Measurements from ENCODE around the gene SAP30.

Gene SAP30

DNA sequence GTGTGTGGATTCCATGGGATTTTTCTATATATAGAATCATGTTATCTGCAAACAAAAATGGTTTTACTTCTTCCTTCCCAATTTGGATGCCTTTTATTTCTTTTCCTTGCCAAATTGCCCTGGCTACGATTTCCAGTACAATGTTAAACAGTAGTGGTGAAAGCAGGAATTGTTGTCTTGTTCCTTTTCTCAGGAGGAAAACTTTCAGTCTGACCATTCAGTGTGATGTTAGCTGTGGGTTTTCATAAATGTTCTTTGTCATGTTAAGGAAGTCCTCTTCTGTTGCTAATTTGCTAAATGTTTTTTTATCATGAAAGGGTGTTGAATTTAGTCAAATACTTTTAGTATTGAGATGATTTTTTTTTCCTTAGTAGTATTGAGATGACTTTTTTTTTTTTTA, 10.9 kb downstream of the SAP30 start:
- no peak overlapping the region for H3K27ac Mint-ChIP-seq
- no peak overlapping the region for H3K4me3 Mint-ChIP-seq
- peaks cover 4% of the 10 kb centered on the region for H3K36me3 Mint-ChIP-seq
- CTCF ChIA-PET, result interaction anchor here (1.4 kb wide), 1 partner anchor 35 kb away, joined by 3 read pairs; no protein-coding TSS in a partner anchor
- H3K9me3 Mint-ChIP-seq, result no peaks in the 10 kb centered on the region
- no peak for DNase-seq
- peaks cover 4% of the 10 kb centered on the region for H3K27me3 Mint-ChIP-seq
- H3K4me1 Mint-ChIP-seq, result no peaks in the 10 kb centered on the region

DNA sequence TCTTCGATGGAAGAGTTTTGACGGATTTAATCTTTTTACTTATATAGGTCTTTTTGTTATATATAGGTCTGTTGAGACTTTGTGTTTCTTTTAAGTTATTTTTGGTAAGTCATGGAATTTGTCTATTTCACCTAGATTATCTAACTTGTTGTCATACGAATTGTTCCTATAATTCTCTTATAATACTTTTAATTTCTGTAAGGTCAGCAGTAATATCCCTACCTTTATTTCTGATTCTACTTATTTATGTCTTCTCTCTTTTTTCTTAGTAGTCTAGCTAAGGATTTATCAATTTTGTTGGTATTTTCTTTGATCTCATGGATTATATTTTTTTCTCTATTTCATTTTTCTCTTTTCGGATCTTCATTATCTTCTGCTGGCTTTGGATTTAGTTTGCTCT, 11.6 kb downstream of the SAP30 start:
- Mint-ChIP-seq H3K27me3 (peaks cover 9% of the 10 kb centered on the region), H3K27ac (no peak overlapping the region), H3K4me1 (no peaks in the 10 kb centered on the region), H3K4me3 (no peak overlapping the region), H3K9me3 (no peaks in the 10 kb centered on the region), H3K36me3 (peaks cover 4% of the 10 kb centered on the region)
- no peak for DNase-seq
- CTCF ChIA-PET, result interaction anchor here (1.4 kb wide), 1 partner anchor 34 kb away, joined by 3 read pairs; no protein-coding TSS in a partner anchor

DNA sequence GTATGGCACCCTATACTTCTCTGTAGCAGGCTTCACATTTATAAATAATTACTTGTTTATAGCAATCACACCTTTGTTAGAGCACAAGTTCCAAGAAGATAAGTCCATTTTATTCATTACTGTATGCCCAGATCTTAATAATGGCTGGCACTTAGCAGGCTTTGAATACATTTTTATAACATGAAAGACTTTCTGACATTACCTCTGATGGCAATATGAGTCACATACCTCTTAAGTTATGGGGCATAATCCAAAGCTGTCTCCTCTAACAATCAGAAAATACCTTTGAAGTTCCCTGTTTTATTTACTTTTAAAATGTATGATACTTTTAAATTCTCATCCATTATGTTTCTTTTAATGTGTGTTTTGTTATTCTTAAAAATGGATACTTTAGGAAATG, 16.0 kb downstream of the SAP30 start:
- peaks cover 16% of the 10 kb centered on the region for H3K27me3 Mint-ChIP-seq
- H3K4me3 Mint-ChIP-seq, result no peak overlapping the region
- H3K27ac Mint-ChIP-seq, result no peak overlapping the region
- no peaks in the 10 kb centered on the region for H3K4me1 Mint-ChIP-seq
- no peaks in the 10 kb centered on the region for H3K9me3 Mint-ChIP-seq
- H3K36me3 Mint-ChIP-seq, result no peaks in the 10 kb centered on the region
- CTCF ChIA-PET, result no interaction called here
- DNase-seq, result no peak

DNA sequence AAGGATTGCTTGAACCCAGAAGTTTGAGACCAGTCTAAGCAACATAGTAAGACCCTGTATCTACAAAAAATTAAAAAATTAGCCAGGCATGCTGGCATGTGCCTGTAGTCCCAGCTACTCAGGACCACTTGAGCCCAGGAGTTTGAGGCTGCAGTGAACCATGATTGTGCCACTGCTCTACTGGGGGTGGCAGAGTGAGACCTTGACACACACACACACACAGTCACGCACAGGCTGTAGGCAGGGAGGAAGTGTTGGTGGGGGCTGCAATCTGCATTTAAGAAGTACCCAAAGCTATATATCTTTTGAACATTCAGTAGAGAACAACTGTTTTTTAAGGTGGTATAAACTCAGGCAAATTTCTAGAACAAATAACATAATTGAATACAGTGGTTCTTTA, 20.9 kb downstream of the SAP30 start:
- peaks cover 21% of the 10 kb centered on the region for H3K27me3 Mint-ChIP-seq
- H3K4me1 Mint-ChIP-seq, result no peaks in the 10 kb centered on the region

DNA sequence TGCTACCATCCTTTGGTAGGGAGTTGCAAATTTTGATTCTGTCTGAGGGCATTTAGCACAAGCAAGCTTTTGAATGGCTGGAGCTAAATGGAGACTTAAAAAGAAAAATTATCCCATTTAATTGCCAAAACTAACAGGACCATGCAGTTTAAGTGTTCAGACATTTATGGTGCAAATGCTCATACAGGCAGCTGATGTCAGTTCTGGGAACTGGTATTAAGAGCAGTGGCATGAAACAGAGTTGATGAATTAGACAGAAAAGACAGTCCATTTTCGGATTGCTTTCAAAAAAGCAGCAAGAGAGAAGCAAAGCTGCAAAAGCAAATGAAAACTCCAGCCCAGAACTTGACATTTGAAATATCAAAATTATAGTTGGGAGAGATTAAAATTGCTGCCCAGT, 26.9 kb downstream of the SAP30 start:
- Mint-ChIP-seq H3K4me3 (no peak overlapping the region), H3K4me1 (no peaks in the 10 kb centered on the region), H3K27ac (no peak overlapping the region), H3K36me3 (peaks cover 2% of the 10 kb centered on the region), H3K9me3 (no peaks in the 10 kb centered on the region), H3K27me3 (peaks cover 4% of the 10 kb centered on the region)
- no peak for DNase-seq
- CTCF ChIA-PET, result interaction anchor here (2.0 kb wide), 1 partner anchor 96 kb away, joined by 5 read pairs; no protein-coding TSS in a partner anchor

More for the DNA sequence above, 20.9 kb downstream of the SAP30 start:
- CTCF ChIA-PET, result interaction anchor here (0.6 kb wide), 1 partner anchor 271 kb away, joined by 3 read pairs; no protein-coding TSS in a partner anchor
- no peak for DNase-seq
- Mint-ChIP-seq H3K27ac (no peak overlapping the region), H3K9me3 (no peaks in the 10 kb centered on the region), H3K4me3 (no peak overlapping the region), H3K36me3 (peaks cover 4% of the 10 kb centered on the region)

DNA sequence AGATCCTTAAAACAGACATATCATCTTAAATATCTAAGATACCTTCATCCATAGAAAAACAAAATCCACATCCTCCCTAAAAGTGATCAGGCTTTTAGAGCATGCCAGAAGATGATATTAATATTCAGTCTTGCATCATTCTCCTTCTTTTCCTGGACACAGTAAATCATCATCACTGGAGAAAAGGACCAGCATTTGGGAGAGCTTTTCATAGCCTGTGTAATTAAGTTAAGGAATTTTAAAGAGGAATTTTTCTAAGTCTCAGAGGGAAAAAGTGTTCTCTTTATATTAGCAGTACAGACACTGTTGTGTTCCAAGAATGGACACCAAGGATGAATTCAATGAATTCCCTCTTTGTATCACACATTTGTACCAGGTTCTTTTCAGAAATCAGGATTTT, 27.5 kb downstream of the SAP30 start:
- Mint-ChIP-seq H3K27ac (no peak overlapping the region), H3K27me3 (peaks cover 4% of the 10 kb centered on the region), H3K9me3 (no peaks in the 10 kb centered on the region), H3K4me1 (no peaks in the 10 kb centered on the region), H3K4me3 (no peak overlapping the region), H3K36me3 (peaks cover 2% of the 10 kb centered on the region)
- DNase-seq, result no peak
- CTCF ChIA-PET, result interaction anchor here (2.0 kb wide), 1 partner anchor 97 kb away, joined by 5 read pairs; no protein-coding TSS in a partner anchor

DNA sequence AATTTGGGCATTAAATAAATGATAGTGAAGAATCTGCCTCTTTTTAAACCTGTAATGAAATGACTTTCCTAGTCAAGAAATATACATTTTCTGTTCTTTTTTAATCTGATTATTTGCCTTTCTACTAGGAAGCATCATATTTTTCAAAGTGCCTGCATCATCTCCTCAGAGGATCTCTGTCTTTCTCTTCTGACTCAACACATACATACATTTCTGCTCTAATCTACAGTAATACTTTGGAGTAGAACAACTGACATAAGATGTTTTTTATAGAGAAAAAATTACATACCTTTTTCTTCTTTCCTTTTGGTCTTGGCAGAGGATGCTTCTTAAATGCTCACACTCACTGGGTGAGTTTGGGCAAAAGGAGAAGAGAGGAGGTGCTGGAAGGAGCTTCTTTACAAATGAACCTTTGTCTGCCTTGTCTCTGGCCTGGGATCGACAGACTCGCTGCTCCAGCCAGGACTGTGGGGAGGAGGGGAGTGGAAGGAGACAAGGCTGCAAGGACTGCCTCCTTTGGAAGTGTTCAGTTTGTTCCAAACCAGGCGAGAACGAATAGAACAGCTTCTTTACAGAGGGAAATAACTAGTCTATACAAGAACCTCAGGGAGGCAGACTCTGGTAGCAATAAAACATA, 28.1 kb downstream of the SAP30 start, which contains the start of gene SCRG1:
Gene SCRG1, minus strand, starts transcription at position 338 of the 637 bp plus-strand sequence. CDS start 7,702 bp downstream, outside the sequence.
- Mint-ChIP-seq H3K4me3 (no peak within 1 kb of the TSS), H3K36me3 (peaks cover 2% of the 10 kb centered on the region), H3K9me3 (no peaks in the 10 kb centered on the region), H3K4me1 (no peaks in the 10 kb centered on the region), H3K27ac (no peak within 1 kb of the TSS), H3K27me3 (peaks cover 4% of the 10 kb centered on the region)
- CTCF ChIA-PET, result interaction anchor here (0.7 to 2.0 kb wide), 2 partner anchors 43 to 98 kb away, joined by 3 to 5 read pairs; no protein-coding TSS in a partner anchor
- DNase-seq, result no peak

DNA sequence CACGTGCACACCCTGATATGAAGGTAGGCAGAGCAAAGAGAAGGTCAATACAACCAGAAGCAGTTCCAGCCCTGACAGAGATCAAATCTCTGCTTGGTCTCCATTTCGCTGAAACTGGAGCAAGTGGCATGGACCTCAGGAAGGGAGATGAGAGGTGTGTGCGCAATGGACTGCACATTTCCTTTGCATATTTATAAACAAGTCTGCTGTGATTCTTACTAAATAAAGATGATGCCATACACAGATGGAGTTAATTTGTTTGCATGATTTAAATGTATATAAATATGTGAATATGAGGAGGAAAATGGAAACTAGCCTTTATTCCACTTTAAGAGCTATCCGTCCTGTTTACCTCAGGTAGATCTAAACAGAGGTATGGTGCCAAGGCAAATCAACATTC, 30.3 kb downstream of the SAP30 start:
- Mint-ChIP-seq H3K36me3 (no peaks in the 10 kb centered on the region), H3K4me1 (peaks cover 6% of the 10 kb centered on the region), H3K27me3 (peaks cover 2% of the 10 kb centered on the region), H3K27ac (no peak overlapping the region), H3K4me3 (no peak overlapping the region), H3K9me3 (no peaks in the 10 kb centered on the region)
- CTCF ChIA-PET, result no interaction called here
- DNase-seq, result no peak

DNA sequence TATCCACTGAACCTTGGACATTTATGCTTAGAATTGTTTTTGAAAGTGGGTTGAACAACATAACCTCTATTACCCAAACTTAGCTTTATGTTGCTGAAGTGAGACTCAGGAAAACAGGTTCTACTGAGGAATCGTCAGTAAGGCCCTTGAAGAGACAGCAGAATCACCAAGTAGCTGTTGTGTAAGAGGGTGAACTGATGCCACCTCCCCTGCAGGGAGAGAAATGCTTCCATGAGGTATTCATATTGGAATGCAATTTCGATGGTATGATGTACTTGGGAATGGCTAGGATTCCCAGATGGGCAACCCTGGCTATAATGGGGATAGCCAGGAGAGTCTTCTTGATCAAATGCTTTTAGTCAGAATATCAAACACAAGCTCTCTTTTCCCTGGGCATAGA, 32.3 kb downstream of the SAP30 start:
- no peak for DNase-seq
- Mint-ChIP-seq H3K4me3 (no peak overlapping the region), H3K36me3 (no peaks in the 10 kb centered on the region), H3K27me3 (no peaks in the 10 kb centered on the region), H3K9me3 (no peaks in the 10 kb centered on the region), H3K4me1 (peaks cover 7% of the 10 kb centered on the region), H3K27ac (no peak overlapping the region)
- CTCF ChIA-PET, result interaction anchor here (1.2 to 1.5 kb wide), 2 partner anchors 10 to 101 kb away, joined by 3 to 7 read pairs; no protein-coding TSS in a partner anchor

DNA sequence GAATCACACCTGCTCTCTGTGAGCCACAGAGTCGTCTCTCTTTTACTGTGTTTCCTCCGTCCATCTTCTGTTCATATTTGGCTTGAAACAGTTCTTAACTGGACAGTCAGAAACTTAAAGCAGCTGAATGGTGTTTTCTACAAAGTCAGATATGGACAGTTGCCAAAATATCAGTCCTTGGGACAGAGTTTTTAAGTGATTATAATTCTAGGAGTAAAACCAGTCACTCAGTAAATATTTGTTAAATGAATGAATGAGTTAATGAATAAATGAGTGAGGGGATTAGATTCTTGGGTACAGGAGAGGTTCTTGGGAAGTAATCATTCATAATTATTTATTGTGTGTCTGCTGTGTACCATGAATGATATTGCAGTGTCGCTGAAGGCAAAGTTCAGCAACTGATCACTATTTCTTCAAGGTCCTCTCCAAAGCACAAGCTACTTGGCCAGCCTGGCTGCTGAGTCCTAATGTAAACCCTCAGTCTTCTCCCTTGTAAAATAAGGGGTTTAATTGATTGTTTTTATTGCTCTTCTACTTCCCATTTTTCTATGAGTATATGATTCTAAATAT, 33.6 kb downstream of the SAP30 start:
- no peaks in the 10 kb centered on the region for H3K36me3 Mint-ChIP-seq
- CTCF ChIA-PET, result interaction anchor here (1.0 to 1.1 kb wide), 2 partner anchors 85 to 102 kb away, joined by 3 to 4 read pairs; no protein-coding TSS in a partner anchor
- no peaks in the 10 kb centered on the region for H3K9me3 Mint-ChIP-seq
- H3K4me3 Mint-ChIP-seq, result no peak overlapping the region
- H3K4me1 Mint-ChIP-seq, result peaks cover 7% of the 10 kb centered on the region
- DNase-seq, result no peak
- H3K27ac Mint-ChIP-seq, result no peak overlapping the region
- H3K27me3 Mint-ChIP-seq, result no peaks in the 10 kb centered on the region

DNA sequence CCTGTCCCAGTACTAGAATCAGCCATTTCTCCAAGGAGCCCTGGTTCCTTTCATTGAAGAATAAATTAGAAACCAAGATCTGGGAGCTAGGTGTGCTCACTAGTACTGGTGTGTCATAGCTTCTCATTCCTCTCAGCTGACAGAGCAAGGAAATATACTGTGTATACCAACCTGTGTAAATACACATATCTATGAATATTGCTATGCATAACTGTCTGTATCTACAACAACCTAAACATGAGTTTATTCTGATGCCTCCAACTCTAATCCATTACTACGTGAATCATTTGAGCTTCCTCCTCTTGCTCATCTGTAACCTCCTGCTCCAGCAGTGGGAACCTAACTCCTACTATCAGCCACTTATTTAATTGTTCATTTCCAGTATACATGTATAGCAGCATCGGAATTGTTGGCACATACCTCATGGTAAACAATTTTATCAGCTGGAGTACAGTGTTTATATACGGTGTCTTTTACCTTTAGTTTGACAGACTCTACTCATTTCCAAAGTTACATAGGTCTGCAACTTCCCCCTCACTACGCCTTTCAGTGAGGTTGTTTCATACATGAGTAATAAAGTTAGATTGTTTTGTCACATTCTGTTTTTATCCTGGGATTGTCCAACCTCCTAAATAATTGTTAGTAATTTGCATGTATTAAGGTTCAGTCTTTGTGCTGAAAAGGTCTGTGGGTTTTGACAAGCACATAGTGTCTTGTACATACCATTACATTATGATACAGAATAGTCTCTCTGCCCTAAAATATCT, 35.3 kb downstream of the SAP30 start:
- CTCF ChIA-PET, result interaction anchor here (0.8 to 1.1 kb wide), 3 partner anchors 12 to 87 kb away, joined by 3 to 5 read pairs (median 4); no protein-coding TSS in a partner anchor
- no peak for DNase-seq
- no peak overlapping the region for H3K27ac Mint-ChIP-seq
- no peak overlapping the region for H3K4me3 Mint-ChIP-seq
- no peaks in the 10 kb centered on the region for H3K9me3 Mint-ChIP-seq
- H3K36me3 Mint-ChIP-seq, result no peaks in the 10 kb centered on the region
- H3K4me1 Mint-ChIP-seq, result peaks cover 7% of the 10 kb centered on the region
- no peaks in the 10 kb centered on the region for H3K27me3 Mint-ChIP-seq

DNA sequence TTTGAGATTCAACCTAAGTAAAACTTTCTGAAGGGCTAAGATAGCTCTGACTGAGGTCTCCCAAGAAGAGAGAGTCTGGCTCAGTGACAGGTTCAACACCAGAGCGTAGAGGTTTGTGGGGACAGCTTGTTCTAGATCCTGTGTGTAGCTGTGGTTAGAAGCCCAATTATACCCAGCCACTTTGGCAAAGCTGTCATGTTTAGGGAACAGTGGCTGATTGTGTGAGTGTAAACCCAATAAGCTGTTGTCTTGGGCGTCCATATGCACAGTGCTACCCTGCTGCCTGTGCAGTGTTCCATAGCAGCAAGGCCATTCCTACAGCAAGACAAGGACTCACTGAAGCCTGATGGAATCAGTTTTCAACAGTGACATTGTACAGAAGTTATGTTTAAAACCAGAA, 39.3 kb downstream of the SAP30 start:
- H3K9me3 Mint-ChIP-seq, result no peaks in the 10 kb centered on the region
- H3K4me1 Mint-ChIP-seq, result peaks cover 7% of the 10 kb centered on the region
- H3K27me3 Mint-ChIP-seq, result peaks cover 15% of the 10 kb centered on the region
- CTCF ChIA-PET, result interaction anchor here (1.1 to 1.2 kb wide), 4 partner anchors 11 to 109 kb away, joined by 3 to 6 read pairs (median 4); no protein-coding TSS in a partner anchor
- no peaks in the 10 kb centered on the region for H3K36me3 Mint-ChIP-seq
- H3K4me3 Mint-ChIP-seq, result no peak overlapping the region
- H3K27ac Mint-ChIP-seq, result no peak overlapping the region
- no peak for DNase-seq

DNA sequence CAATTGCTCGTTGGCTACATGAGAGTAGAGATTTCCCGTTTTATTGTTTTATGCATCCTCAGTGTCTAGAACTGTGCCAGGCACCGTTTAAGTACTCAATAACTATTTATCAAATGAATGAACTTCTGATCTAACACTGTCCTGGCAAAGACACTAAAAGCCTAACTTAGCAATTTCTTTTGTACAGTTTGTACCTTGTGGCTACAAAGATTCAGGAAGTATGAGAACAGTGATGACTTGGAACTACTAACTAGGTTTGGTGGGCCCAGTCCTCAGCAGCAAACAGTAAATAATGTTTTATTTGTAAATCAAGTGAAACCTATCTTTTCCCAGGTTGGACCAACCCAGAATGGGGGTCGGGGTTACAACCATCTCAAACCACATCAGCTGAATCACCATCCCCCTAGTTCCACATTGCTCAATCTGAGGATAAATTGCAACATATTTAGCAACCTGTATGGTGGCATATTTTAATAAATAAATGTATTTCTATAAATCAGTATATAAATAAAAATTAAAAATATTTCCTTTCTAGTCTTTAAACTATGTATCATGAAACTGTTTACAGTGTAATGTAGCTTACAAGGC, 40.4 kb downstream of the SAP30 start:
- H3K27ac Mint-ChIP-seq, result no peak overlapping the region
- H3K9me3 Mint-ChIP-seq, result no peaks in the 10 kb centered on the region
- peaks cover 15% of the 10 kb centered on the region for H3K27me3 Mint-ChIP-seq
- no peak for DNase-seq
- no peak overlapping the region for H3K4me3 Mint-ChIP-seq
- no peaks in the 10 kb centered on the region for H3K36me3 Mint-ChIP-seq
- CTCF ChIA-PET, result interaction anchor here (0.6 to 8.4 kb wide), 5 partner anchors 10 to 110 kb away, joined by 3 to 105 read pairs (median 4); no protein-coding TSS in a partner anchor
- H3K4me1 Mint-ChIP-seq, result no peaks in the 10 kb centered on the region

DNA sequence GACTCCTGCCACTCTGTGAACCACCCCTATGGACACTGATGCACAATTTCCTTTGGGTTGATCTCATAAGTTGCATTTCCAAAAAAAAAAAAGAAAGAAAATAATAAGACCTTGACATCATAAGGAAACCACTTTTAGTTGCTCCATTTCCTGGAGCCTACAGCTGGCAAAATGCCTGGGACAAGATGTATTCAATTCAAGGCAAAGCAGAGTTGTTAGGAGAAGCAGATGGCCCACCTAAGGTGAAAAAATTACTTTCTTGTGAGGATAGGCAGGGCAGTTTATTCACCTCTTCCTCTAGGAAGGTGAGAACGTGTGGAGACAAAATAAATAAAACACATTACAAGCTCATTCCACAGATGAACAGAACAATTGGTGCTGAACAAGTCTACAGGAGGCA, 42.3 kb downstream of the SAP30 start:
- no peak for DNase-seq
- Mint-ChIP-seq H3K27ac (no peak overlapping the region), H3K9me3 (no peaks in the 10 kb centered on the region), H3K27me3 (peaks cover 16% of the 10 kb centered on the region), H3K4me1 (no peaks in the 10 kb centered on the region), H3K36me3 (no peaks in the 10 kb centered on the region), H3K4me3 (no peak overlapping the region)
- CTCF ChIA-PET, result interaction anchor here (1.3 to 8.4 kb wide), 3 partner anchors 9 to 93 kb away, joined by 3 to 105 read pairs (median 4); no protein-coding TSS in a partner anchor

Measured in activated naive CD4-positive, alpha-beta T cell treated with anti-CD3 and anti-CD28 coated beads, Interleukin-2, amount 10 ng/mL, durations not matched to agents 7 days and 5 days (primary cell).